GM19240 (cell line): Measurements from ENCODE around the gene EHD2.
"Not testable (repeated sequence)": the region's sequence is repeated elsewhere in the genome, so short reads cannot be mapped to it uniquely, and the experiment has no call there.

Source experiments
- DNase-seq: peaks from one replicate; pipeline ENCODE4 v3.0.0; 2011; ENCODE audit warnings: low spot score; ENCODE audit not compliant: insufficient read length

Gene EHD2

GRCh38 chr19:47711652-47712242, 1.5 kb upstream of the EHD2 start:
- DNase-seq = no peak

DNA sequence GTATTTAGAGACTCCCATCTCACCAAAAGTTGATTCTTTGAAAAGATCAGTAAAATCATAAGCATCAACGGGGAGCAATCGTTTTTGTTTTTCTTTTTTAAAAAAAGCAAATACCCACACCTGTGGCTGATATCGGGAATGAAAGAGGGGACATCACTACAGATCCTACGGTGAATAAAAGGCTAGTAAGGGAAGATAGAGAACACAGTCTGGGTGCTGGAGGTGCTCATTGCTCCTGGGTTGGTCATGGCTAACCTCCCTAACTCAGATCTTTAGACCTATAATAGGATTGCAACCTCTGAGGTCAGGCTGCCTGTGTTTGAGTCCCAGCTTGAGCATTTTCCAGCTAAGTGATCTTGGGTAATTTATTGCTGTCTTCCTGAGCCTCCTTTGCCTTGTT, 1.1 kb downstream of the EHD2 start:
- DNase-seq = no peak

- DNase-seq = not testable (repeated sequence)
Observed at GRCh38 chr19:47714855-47715254, 1.6 kb downstream of the EHD2 start.

- no peak for DNase-seq
Observed at GRCh38 chr19:47716270-47716937, 3.2 kb downstream of the EHD2 start.

DNA sequence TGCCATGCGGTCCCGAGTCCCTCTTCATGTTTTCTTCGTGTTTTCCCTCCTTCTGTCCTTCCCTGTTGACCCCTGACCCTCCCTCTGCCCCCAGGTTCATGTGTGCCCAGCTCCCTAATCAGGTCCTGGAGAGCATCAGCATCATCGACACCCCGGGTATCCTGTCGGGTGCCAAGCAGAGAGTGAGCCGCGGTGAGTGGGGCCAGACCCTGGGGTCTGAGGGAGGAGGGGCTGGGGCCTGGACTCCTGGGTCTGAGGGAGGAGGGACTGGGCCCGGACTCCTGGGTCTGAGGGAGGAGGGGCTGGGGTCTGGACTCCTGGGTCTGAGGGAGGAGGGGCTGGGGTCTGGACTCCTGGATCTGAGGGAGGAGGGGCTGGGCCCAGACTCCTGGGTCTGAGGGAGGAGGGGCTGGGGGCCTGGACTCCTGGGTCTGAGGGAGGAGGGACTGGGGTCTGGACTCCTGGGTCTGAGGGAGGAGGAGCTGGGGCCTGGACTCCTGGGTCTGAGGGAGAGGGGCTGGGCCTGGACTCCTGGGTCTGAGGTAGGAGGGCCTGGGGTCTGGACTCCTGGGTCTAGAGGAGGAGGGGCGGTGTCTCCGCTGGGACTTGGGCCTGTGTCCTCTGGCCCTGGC, 5.3 kb downstream of the EHD2 start:
- not testable (repeated sequence) for DNase-seq

DNA sequence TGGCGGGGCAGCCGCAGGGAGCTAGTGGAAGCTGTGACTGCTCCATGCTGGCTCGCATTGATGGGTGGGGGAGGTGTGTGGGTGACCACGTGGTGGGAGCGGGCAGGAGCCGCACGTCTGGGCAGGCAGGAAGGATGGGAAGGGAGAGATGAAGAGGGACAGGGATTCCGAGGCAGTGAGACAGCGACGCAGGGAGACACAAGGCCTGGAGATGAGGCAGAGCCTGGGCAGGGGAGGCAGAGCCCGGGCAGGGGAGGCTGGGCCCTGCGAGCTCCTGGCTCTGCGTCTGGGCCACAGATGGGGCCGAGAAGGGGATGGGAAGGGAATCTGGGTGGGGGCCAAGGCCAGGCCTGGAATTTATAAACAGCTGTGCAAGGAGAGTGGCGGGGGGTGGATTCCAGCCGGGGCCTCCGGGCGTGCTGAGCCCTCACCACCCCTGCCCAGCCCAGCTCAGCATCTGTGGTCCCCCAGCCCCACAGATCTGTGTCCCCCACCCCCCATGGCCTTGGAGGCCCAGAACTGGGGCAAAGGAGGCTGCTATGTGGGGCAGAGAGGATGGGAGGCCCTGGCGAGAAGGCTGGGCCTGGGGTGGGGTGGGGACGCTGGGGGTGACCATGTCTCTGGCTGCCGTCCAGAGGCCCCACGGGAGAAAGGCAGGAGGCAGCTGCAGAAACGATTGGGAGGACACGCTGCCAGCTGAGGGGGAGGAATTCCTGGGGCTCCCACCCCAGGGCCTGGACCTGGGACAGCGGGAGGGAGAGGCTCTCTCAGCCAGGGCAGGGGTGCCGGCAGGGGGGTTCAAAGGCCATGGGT, 6.0 kb downstream of the EHD2 start:
- no peak for DNase-seq

DNA sequence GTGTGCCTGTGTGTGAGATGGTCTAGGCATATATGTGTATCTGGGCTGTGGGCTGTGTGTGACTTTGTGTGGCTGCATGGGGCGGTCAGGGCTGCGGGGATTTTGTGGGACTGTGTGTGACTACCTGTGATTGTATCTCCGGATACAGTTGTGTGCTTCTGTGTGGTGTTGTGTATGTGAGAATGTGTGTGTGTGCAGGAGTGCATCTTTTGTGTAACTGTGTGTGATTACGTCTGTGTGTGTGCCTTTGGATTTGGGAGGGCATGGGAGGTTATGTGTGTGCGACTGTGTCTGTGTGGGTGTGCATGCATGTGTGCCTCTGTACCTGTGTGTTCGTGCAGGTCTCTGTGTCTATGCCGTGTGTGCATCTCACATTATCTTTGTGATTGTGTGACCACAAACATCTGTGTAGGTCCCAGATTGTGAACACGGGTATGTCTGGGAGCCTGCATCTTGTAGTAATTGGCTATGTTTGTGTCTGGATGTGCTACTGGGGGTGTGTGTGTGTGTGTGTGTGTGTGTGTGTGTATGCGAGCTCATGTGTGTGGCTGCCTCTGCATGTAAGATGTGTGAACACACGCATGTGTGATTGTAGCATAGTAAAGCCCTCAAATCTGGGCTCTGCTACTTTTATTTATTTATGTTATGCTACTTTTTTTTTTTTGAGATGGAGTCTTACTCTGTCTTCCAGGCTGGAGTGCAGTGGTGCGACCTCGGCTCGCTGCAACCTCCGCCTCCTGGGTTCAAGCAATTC, 7.6 kb downstream of the EHD2 start:
- no peak for DNase-seq

DNA sequence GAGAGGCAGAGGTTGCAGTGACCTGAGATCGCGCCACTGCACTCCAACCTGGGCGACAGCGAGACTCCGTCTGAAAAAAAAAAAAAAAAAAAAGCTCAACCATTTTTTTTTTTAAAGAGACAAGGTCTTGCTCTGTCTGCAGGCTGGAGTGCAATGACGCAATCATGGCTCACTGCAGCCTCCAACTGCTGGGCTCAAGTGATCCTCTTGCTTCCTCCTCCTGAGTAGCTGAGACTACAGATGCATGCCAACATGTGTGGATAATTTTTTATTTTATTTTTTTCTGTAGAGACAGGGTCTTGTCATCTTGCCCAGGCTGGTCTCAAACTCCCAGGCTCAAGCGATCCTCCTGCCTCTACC, 10.3 kb downstream of the EHD2 start:
- no peak for DNase-seq

- DNase-seq = no peak
Observed at GRCh38 chr19:47725759-47726401, 12.7 kb downstream of the EHD2 start.

GRCh38 chr19:47726467-47726866, 13.2 kb downstream of the EHD2 start:
- no peak for DNase-seq

DNA sequence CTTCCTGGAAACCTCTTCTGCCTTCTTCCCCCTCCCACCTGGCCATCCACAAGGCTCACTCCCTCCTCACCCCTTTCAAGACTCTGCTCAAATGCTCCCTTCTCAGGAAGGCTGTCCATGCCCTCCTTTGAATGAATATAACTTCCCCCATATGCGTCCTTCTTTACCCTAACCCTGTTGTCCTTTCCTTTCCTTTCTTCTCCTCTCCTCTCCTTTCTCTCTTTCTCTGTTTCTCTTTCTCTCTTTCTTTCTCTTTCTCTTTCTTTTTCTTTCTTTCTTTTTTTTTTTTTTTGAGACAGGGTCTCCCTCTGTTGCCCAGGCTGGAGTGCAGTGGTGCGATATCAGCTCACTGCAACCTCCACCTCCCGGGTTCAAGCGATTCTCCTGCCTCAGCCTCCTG, 15.1 kb downstream of the EHD2 start:
- DNase-seq = not testable (repeated sequence)

DNA sequence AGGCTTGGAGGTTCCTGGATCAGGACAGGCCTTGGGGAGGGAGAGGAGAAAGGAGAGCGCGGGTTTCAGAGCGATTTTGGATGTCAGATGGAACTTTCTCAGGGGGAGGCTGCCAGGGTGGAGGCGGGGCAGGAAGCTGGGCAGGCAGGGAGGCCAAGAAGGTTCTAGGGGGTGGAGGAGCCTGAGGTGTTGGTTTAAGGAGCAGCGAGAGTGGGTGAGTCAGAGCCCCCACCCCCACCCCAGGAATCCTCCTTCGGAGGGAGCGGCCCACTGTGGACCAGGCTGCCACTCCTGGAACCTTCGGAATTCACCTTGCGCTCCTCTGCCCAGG, 16.2 kb downstream of the EHD2 start:
- DNase-seq = no peak

- DNase-seq = no peak
Observed at GRCh38 chr19:47729799-47730520, 16.7 kb downstream of the EHD2 start.

DNA sequence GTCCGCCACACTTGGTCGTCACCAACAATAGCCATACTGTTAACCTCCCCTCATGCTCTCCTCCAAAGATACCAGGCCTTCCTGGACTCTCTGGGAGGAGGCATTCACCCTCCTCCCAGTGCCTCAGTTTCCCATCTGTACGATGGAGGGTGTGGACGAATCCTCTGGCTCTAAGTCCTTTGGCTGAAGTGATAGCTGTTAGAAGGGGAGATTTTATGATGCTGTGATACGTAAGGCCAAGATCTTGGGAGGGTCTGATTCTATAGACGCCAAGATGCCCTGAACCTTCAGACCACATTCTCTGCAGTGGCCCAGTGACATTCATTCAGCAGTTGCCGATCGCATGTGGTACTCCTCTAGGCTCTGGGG, 17.3 kb downstream of the EHD2 start:
- no peak for DNase-seq

DNA sequence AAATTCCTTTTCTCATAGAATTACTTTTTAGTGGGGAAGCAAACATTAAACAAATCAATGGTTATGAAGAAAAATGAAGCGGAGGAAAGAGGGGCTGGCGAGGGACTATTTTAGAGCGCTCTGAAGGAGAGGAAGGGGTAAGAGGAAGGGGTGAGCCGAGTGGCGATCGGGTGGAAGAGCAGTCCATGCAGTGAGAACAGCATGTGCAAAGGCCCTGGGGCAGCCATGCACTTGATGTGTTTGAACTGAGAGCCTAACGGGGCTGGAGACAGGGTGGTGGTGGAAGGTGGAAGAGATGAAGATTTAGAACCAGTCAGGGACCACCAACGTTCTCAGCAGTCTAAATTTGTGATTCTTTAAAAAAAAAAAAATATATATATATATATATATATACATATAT, 17.7 kb downstream of the EHD2 start:
- no peak for DNase-seq

DNA sequence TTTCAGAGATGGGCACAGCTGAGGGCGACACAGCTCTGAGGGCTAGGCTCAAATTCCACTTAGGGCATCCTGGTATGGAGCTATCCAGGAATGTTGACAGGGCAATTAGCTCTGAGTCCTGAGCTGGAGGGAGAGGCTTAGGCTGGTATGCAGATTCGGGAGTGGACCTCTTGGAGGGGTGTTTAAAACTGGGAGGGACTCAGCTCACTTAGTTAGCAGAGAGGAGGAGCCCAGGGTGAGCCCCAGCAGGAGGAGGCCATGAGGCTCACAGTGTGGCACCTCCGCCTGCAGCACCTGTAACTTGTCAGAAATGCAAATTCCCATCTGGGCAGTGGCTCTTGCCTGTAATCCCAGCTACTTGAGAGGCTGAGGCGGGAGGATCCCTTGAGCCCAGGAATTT, 21.9 kb downstream of the EHD2 start:
- DNase-seq = no peak

DNA sequence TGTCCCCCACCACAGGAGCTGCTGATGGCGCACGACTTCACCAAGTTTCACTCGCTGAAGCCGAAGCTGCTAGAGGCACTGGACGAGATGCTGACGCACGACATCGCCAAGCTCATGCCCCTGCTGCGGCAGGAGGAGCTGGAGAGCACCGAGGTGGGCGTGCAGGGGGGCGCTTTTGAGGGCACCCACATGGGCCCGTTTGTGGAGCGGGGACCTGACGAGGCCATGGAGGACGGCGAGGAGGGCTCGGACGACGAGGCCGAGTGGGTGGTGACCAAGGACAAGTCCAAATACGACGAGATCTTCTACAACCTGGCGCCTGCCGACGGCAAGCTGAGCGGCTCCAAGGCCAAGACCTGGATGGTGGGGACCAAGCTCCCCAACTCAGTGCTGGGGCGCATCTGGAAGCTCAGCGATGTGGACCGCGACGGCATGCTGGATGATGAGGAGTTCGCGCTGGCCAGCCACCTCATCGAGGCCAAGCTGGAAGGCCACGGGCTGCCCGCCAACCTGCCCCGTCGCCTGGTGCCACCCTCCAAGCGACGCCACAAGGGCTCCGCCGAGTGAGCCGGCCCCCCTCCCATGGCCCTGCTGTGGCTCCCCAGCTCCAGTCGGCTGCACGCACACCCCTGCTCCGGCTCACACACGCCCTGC, 27.8 kb downstream of the EHD2 start:
- DNase-seq = no peak

- no peak for DNase-seq
Observed at GRCh38 chr19:47741544-47742140, 28.4 kb downstream of the EHD2 start.

DNA sequence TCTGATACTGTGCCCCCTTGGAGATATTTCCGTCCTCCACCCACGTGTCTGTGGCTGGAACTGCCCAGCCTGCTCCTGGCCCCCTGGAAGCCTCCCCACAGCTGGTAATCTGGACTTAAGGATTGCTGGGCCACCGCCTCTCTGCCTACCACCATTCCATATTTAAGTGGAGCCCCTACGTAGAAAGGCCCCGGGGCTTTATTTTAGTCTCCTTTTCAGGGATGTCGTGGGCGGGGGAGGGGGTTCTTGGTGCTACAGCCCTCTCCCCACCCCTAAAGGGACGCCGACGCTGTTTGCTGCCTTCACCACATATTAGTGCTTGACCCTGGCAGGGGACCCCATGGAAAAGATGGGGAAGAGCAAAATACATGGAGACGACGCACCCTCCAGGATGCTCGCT, 29.4 kb downstream of the EHD2 start:
- DNase-seq = no peak
